HepG2 (cell line): ENCODE results near the gene DLST. TPM values are rescaled to one million over a fixed set of nuclear protein-coding genes. Genes with fewer than 3 reads are reported as not detected.

ENCODE experiments used
- ASH2L ChIP-seq: fragments of 300-600, 200-600 bp; sonication (generic); IDR thresholded peaks from 2 replicates; pipeline ENCODE4 v1.7.0; 2017; ENCODE audit warnings: low read depth, mild to moderate bottlenecking, moderate library complexity, mixed read lengths, low read length; ENCODE audit not compliant: insufficient read length
- BRCA1 ChIP-seq: sonication (generic); formaldehyde crosslinking; IDR thresholded peaks from 2 replicates; pipeline ENCODE4 v1.4.0; 2020; ENCODE audit warnings: missing genetic modification reagents
- CBX2 ChIP-seq, 2 experiments: fragments of 200-600 bp in 1 of 2; sonication (generic); formaldehyde crosslinking in 1 of 2; IDR thresholded peaks; 2 replicates each; pipeline versions ENCODE4 v1.7.0 to v1.8.1; 2018 to 2022; ENCODE audit warnings: low read depth in 2 of 2, low read length in 1 of 2, mild to moderate bottlenecking in 1 of 2, missing genetic modification reagents in 1 of 2
- HMGA1 ChIP-seq: sonication (generic); formaldehyde crosslinking; conservative IDR thresholded peaks from 2 replicates; pipeline ENCODE4 v1.4.0; 2020; ENCODE audit warnings: missing genetic modification reagents
- MIXL1 ChIP-seq: IDR thresholded peaks from 2 replicates; pipeline ENCODE4 v1.6.1; 2016
- MTA1 ChIP-seq: sonication (generic); formaldehyde crosslinking; IDR thresholded peaks from 2 replicates; pipeline ENCODE4 v1.4.0; 2020; ENCODE audit warnings: missing genetic modification reagents, mild to moderate bottlenecking, borderline replicate concordance
- NFYC ChIP-seq: IDR thresholded peaks from 2 replicates; pipeline ENCODE4 v1.6.1; 2016; ENCODE audit warnings: missing genetic modification reagents, missing compliant biosample characterization
- SMARCE1 ChIP-seq: fragments of 450-650 bp; IDR thresholded peaks from 2 replicates; pipeline ENCODE4 v1.6.1; 2017; ENCODE audit warnings: borderline replicate concordance
- ZBTB21 ChIP-seq: sonication (generic); formaldehyde crosslinking; IDR thresholded peaks from 2 replicates; pipeline ENCODE4 v1.4.0; 2020; ENCODE audit warnings: missing genetic modification reagents
- ZEB1 ChIP-seq: IDR thresholded peaks from 2 replicates; pipeline ENCODE4 v1.6.1; 2012; ENCODE audit warnings: mild to moderate bottlenecking, low read depth, inconsistent platforms; ENCODE audit not compliant: insufficient replicate concordance
- ZNF33A ChIP-seq: sonication (generic); formaldehyde crosslinking; IDR thresholded peaks from 2 replicates; pipeline ENCODE4 v1.5.1; 2020; ENCODE audit warnings: missing genetic modification reagents, mild to moderate bottlenecking, moderate library complexity, borderline replicate concordance
- ZNF354B ChIP-seq: sonication (generic); formaldehyde crosslinking; IDR thresholded peaks from 2 replicates; pipeline ENCODE4 v1.8.0; 2022; ENCODE audit warnings: mild to moderate bottlenecking, missing genetic modification reagents
- ZNF44 ChIP-seq: sonication (generic); formaldehyde crosslinking; IDR thresholded peaks from 2 replicates; pipeline ENCODE4 v1.5.1; 2020; ENCODE audit warnings: mild to moderate bottlenecking, missing genetic modification reagents
- ZNF598 ChIP-seq: sonication (generic); formaldehyde crosslinking; IDR thresholded peaks from 2 replicates; pipeline ENCODE4 v1.5.1; 2020; ENCODE audit warnings: mild to moderate bottlenecking, missing genetic modification reagents, borderline replicate concordance
- ZNF616 ChIP-seq: sonication (generic); formaldehyde crosslinking; IDR thresholded peaks from 2 replicates; pipeline ENCODE4 v1.5.0; 2020; ENCODE audit warnings: low read depth, mild to moderate bottlenecking, missing genetic modification reagents
- polyA plus RNA-seq, 8 experiments: library from polyadenylated mRNA; depleted of rRNA in 3 of 8; stranded (reverse) in 7 of 8; unstranded in 1 of 8; fragments of >200 nt; fragmentation: Illumina TruSeq in 4 of 8; extraction: Trizol in 4 of 8; gene quantifications; 2 replicates each; pipeline versions ENCODE4 v1.2.1 to v1.2.3, GENCODE V29; 2011 to 2016; ENCODE audit warnings: low read depth in 4 of 8, missing spikeins in 1 of 8, mixed read lengths in 1 of 8; ENCODE audit not compliant: insufficient read depth in 1 of 8
- total RNA-seq, 5 experiments: library from RNA; depleted of rRNA; stranded (reverse); fragments of >200 nt; fragmentation: Illumina TruSeq; extraction: Trizol; gene quantifications; 2 replicates each; pipeline ENCODE4 v1.2.3, GENCODE V29; 2016; ENCODE audit warnings: low read depth in 1 of 5
- TF ChIP-seq, protein P1 (sequence below): sonication (generic); formaldehyde crosslinking; IDR thresholded peaks from 2 replicates; pipeline ENCODE4 v1.8.1; 2022; ENCODE audit warnings: mild to moderate bottlenecking, missing genetic modification reagents
- TF ChIP-seq, protein P2 (sequence below): sonication (generic); formaldehyde crosslinking; IDR thresholded peaks from 2 replicates; pipeline ENCODE4 v1.8.1; 2023; ENCODE audit warnings: mild to moderate bottlenecking, moderate library complexity, missing genetic modification reagents
- TF ChIP-seq, protein P3 (sequence below): sonication (generic); formaldehyde crosslinking; IDR thresholded peaks from 2 replicates; pipeline ENCODE4 v1.4.0; 2020; ENCODE audit warnings: mild to moderate bottlenecking, missing genetic modification reagents
- TF ChIP-seq, protein P4 (sequence below): sonication (generic); formaldehyde crosslinking; IDR thresholded peaks from 2 replicates; pipeline ENCODE4 v1.4.0; 2020; ENCODE audit warnings: missing genetic modification reagents, borderline replicate concordance

The DLST gene
- total and polyA plus RNA-seq, 2 of the 13 experiments (the other 11 are each of a cell fraction or from before 2014, with no cell fraction given), result 56.5 to 94.3 TPM

DNA sequence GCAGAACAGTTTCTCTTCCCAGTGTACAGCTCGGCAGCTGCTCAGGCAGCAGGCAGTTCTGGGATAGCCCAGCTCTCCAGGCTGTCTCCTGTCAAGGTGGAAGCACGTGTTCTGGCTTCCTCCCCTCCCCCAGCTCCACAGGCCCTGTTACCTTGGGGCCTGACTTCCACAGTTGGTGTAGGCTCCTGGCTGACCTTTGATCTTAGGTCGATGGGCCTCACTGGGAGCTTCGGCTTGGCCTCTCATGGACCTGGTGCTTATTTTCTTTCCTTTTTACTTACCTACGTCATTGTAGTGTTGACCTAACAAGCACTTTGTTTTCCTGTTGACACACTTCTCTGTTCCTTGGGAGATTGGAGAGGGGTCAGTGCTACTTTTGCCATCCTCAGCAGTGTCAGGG, 17.0 kb downstream of the DLST start (continued):
- TF ChIP-seq SMARCE1 (no peak), ZNF33A (CRISPR knock-in tag) (no peak), MTA1 (CRISPR knock-in tag) (peak; percentile 83; the same call in 1 of the 2 replicates), ZNF354B (no peak), NFYC (no peak; the same call in 1 of the 2 replicates), BRCA1 (CRISPR knock-in tag) (peak; percentile 50), ZNF598 (0 out of 2 replicates have a peak, but pooled peaks have one; percentile 23), ZEB1 (no peak), ZBTB21 (CRISPR knock-in tag) (no peak), CBX2 (IDR thresholded peaks at IDR 0.05; ENCODE audit: low read depth, low read length) (no peak), CBX2 (CRISPR knock-in tag; IDR thresholded peaks at IDR 0.05; ENCODE audit: low read depth) (no peak), MIXL1 (peak; percentile 58; the same call in 1 of the 2 replicates), ZNF44 (CRISPR knock-in tag) (peak; percentile 61; the same call in 1 of the 2 replicates), ASH2L (peak; percentile 62), ZNF616 (CRISPR knock-in tag) (no peak), HMGA1 (CRISPR knock-in tag) (no peak)
- TF ChIP-seq, protein P1, sequence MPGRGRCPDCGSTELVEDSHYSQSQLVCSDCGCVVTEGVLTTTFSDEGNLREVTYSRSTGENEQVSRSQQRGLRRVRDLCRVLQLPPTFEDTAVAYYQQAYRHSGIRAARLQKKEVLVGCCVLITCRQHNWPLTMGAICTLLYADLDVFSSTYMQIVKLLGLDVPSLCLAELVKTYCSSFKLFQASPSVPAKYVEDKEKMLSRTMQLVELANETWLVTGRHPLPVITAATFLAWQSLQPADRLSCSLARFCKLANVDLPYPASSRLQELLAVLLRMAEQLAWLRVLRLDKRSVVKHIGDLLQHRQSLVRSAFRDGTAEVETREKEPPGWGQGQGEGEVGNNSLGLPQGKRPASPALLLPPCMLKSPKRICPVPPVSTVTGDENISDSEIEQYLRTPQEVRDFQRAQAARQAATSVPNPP (CRISPR knock-in tag), result no peak
- TF ChIP-seq, protein P2, sequence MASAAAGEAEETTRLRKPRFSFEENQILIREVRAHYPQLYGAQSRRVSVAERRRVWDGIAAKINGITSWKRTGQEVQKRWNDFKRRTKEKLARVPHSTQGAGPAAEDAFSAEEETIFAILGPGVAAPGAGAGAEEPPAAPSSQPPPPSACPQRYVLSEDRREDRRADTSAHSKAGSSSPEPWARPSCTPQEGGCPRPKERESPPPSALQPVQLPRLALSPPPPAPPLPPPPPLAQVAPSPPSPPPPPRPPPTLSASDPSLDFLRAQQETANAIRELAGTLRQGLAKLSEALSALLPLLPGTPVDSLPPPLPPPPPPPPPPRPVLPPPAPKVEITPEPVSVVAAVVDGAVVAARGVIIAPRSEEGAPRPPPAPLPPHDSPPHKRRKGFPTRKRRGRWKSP (CRISPR knock-in tag), result no peak
- TF ChIP-seq, protein P3, sequence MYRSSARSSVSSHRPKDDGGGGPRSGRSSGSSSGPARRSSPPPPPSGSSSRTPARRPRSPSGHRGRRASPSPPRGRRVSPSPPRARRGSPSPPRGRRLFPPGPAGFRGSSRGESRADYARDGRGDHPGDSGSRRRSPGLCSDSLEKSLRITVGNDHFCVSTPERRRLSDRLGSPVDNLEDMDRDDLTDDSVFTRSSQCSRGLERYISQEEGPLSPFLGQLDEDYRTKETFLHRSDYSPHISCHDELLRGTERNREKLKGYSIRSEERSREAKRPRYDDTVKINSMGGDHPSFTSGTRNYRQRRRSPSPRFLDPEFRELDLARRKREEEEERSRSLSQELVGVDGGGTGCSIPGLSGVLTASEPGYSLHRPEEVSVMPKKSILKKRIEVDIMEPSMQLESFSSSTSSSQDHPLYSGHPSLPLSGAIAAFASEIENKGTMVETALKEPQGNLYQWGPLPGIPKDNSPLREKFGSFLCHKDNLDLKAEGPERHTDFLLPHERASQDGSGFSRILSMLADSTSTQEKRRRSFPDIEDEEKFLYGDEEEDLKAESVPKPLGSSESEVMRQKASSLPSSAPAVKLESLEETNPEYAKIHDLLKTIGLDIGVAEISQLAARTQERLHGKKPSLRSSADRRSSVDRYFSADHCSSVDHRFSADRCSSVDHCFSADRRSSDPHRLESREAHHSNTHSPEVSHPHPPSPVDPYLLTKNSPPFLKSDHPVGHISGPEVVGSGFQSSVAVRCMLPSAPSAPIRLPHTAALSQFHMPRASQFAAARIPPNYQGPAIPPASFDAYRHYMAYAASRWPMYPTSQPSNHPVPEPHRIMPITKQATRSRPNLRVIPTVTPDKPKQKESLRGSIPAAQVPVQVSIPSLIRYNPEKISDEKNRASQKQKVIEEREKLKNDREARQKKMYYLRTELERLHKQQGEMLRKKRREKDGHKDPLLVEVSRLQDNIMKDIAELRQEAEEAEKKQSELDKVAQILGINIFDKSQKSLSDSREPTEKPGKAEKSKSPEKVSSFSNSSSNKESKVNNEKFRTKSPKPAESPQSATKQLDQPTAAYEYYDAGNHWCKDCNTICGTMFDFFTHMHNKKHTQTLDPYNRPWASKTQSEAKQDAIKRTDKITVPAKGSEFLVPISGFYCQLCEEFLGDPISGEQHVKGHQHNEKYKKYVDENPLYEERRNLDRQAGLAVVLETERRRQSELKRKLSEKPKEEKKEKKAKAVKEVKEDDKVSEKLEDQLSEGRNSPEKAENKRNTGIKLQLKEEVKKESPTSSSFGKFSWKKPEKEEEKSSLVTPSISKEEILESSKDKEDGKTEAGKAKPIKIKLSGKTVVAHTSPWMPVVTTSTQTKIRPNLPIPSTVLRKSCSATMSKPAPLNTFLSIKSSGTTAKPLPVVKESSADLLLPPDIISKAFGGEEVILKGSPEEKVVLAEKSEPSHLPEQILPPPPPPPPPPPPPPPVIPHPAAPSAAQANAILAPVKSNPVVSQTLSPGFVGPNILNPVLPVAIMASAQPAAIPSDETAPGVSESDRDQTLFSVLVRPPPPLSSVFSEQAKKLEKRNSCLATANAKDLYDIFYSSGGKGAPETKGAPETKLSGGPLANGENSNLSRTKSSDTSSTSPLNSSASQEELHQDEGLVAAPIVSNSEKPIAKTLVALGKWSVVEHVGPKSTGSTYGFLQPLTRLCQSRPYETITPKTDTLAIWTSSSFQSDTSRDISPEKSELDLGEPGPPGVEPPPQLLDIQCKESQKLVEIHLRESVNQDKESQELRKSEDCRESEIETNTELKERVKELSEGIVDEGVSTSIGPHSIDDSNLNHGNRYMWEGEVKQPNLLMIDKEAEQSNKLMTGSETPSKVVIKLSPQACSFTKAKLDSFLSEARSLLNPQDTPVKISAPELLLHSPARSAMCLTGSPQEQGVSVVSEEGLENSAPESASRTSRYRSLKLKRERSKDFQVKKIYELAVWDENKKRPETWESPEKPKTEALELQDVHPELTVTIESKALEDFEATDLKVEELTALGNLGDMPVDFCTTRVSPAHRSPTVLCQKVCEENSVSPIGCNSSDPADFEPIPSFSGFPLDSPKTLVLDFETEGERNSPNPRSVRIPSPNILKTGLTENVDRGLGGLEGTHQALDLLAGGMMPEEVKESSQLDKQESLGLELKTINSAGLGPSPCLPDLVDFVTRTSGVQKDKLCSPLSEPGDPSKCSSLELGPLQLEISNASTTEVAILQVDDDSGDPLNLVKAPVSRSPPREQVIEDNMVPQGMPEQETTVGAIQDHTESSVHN (CRISPR knock-in tag), result 0 out of 2 replicates have a peak, but pooled peaks have one; percentile 55
- TF ChIP-seq, protein P4, sequence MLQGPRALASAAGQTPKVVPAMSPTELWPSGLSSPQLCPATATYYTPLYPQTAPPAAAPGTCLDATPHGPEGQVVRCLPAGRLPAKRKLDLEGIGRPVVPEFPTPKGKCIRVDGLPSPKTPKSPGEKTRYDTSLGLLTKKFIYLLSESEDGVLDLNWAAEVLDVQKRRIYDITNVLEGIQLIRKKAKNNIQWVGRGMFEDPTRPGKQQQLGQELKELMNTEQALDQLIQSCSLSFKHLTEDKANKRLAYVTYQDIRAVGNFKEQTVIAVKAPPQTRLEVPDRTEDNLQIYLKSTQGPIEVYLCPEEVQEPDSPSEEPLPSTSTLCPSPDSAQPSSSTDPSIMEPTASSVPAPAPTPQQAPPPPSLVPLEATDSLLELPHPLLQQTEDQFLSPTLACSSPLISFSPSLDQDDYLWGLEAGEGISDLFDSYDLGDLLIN (CRISPR knock-in tag), result no peak
